IMR-90 (cell line): ENCODE measurements around the gene HDAC10.

Experiments used
- CEBPB ChIP-seq: IDR thresholded peaks from 2 replicates; pipeline ENCODE4 v1.6.1; 2012; ENCODE audit warnings: low read depth, low read length, improper control_type of control experiment
- CHD1 ChIP-seq: IDR thresholded peaks from 2 replicates; pipeline ENCODE4 v1.6.1; 2012; ENCODE audit warnings: low read depth, low read length, improper control_type of control experiment
- CTCF ChIP-seq: conservative IDR thresholded peaks from 2 replicates; pipeline ENCODE4 v1.5.1; 2012; ENCODE audit warnings: mild to moderate bottlenecking, low read depth, low read length, improper control_type of control experiment
- MAFK ChIP-seq: IDR thresholded peaks from 2 replicates; pipeline ENCODE4 v1.6.1; 2012; ENCODE audit warnings: low read depth, low read length, improper control_type of control experiment
- MAZ ChIP-seq: IDR thresholded peaks from 2 replicates; pipeline ENCODE4 v1.6.1; 2012; ENCODE audit warnings: low read depth, mild to moderate bottlenecking, low read length, improper control_type of control experiment, moderate library complexity, borderline replicate concordance
- MXI1 ChIP-seq: IDR thresholded peaks from 2 replicates; pipeline ENCODE4 v1.6.1; 2012; ENCODE audit warnings: low read depth, mild to moderate bottlenecking, low read length, moderate library complexity, borderline replicate concordance
- POLR2A ChIP-seq: IDR thresholded peaks from 2 replicates; pipeline ENCODE4 v1.6.1; 2012; ENCODE audit warnings: mild to moderate bottlenecking, low read depth, low read length
- RFX5 ChIP-seq: IDR thresholded peaks from 2 replicates; pipeline ENCODE4 v1.8.0; 2012; ENCODE audit warnings: low read depth, mild to moderate bottlenecking, low read length, moderate library complexity
- SMC3 ChIP-seq: fragments of 150-350 bp; IDR thresholded peaks from 2 replicates; pipeline ENCODE4 v1.6.1; 2016; ENCODE audit warnings: low read depth, mild to moderate bottlenecking, antibody characterized with exemption, low read length, moderate library complexity
- USF2 ChIP-seq: fragments of 150-350 bp; IDR thresholded peaks from 2 replicates; pipeline ENCODE4 v1.6.1; 2017; ENCODE audit warnings: mild to moderate bottlenecking, antibody characterized with exemption, low read length, low read depth

GRCh38 chr22:50200461-50201190 lies 50.4 kb downstream of the HDAC10 start, which contains the start of gene SELENOO:
- TF ChIP-seq CTCF (no peak), POLR2A (peak; percentile 62; the same call in 1 of the 2 replicates), MAZ (peak; percentile 81; the same call in 1 of the 2 replicates), SMC3 (no peak), MXI1 (no peak), CEBPB (no peak), USF2 (peak; percentile 45; the same call in 1 of the 2 replicates), MAFK (no peak), RFX5 (no peak), CHD1 (no peak)
